GM21423 (cell line): ENCODE measurements around the gene HAUS8.
"Not testable (repeated sequence)": the region's sequence is repeated elsewhere in the genome, so short reads cannot be mapped to it uniquely, and the experiment has no call there.

ENCODE experiments used
- ATAC-seq: cut with Tn5 transposase; IDR thresholded peaks from one replicate; pipeline ENCODE4 v1.9.1; 2021; ENCODE audit warnings: mild to moderate bottlenecking, moderate library complexity; ENCODE audit not compliant: unreplicated experiment

HAUS8 gene

GRCh38 chr19:17037184-17037583 is 38.1 kb downstream of the HAUS8 start:
- ATAC-seq = no peak

GRCh38 chr19:17036640-17037039 is 38.6 kb downstream of the HAUS8 start:
- ATAC-seq = no peak

- no peak for ATAC-seq
Observed at GRCh38 chr19:17035842-17036424, 39.3 kb downstream of the HAUS8 start.

GRCh38 chr19:17031741-17032140 is 43.5 kb downstream of the HAUS8 start:
- ATAC-seq = no peak

- no peak for ATAC-seq
Observed at GRCh38 chr19:17027535-17027975, 47.7 kb downstream of the HAUS8 start.

- no peak for ATAC-seq
Observed at GRCh38 chr19:17026706-17027534, 48.3 kb downstream of the HAUS8 start, which contains the start of gene CPAMD8. CPAMD8 (minus strand) TSS chr19:17026810; CDS start chr19:17026642, 168 bp downstream.

- ATAC-seq = no peak
Observed at GRCh38 chr19:17025991-17026658, 49.1 kb downstream of the HAUS8 start.

- no peak for ATAC-seq
Observed at GRCh38 chr19:17025361-17025760, 49.9 kb downstream of the HAUS8 start.

GRCh38 chr19:17024941-17025340 is 50.3 kb downstream of the HAUS8 start:
- not testable (repeated sequence) for ATAC-seq

GRCh38 chr19:17023805-17024204 is 51.4 kb downstream of the HAUS8 start:
- no peak for ATAC-seq

GRCh38 chr19:17022738-17023137 is 52.5 kb downstream of the HAUS8 start:
- no peak for ATAC-seq

- ATAC-seq = no peak
Observed at GRCh38 chr19:17021793-17022590, 53.3 kb downstream of the HAUS8 start.

GRCh38 chr19:17021328-17021727 is 53.9 kb downstream of the HAUS8 start:
- ATAC-seq = no peak

GRCh38 chr19:17020823-17021222 is 54.4 kb downstream of the HAUS8 start:
- ATAC-seq = no peak

- ATAC-seq = no peak
Observed at GRCh38 chr19:17020385-17020784, 54.9 kb downstream of the HAUS8 start.

- not testable (repeated sequence) for ATAC-seq
Observed at GRCh38 chr19:17014212-17014861, 60.9 kb downstream of the HAUS8 start.

GRCh38 chr19:17011485-17011884 is 63.8 kb downstream of the HAUS8 start:
- ATAC-seq = no peak

- no peak for ATAC-seq
Observed at GRCh38 chr19:17006579-17006978, 68.7 kb downstream of the HAUS8 start.

- ATAC-seq = no peak
Observed at GRCh38 chr19:17005000-17005399, 70.3 kb downstream of the HAUS8 start.

- ATAC-seq = no peak
Observed at GRCh38 chr19:17004386-17004785, 70.9 kb downstream of the HAUS8 start.
